KOPT-K1 (cell line): ENCODE data around the gene FASTKD1.
A peak's percentile ranks its signal among the peaks of the same experiment; 100 is the strongest.

ENCODE experiments used
- H3K27ac ChIP-seq: fragments of 200-600 bp; sonication (generic); 2 replicates; pipeline ENCODE4 v1.5.1; 2016; ENCODE audit warnings: antibody characterized with exemption, mild to moderate bottlenecking, low read depth, low read length; ENCODE audit not compliant: poor library complexity, severe bottlenecking
- H3K36me3 ChIP-seq: fragments of 200-600 bp; sonication (generic); 2 replicates; pipeline ENCODE4 v1.5.1; 2017; ENCODE audit warnings: antibody characterized with exemption, mild to moderate bottlenecking, low read length, moderate library complexity; ENCODE audit not compliant: insufficient read depth
- H3K9me3 ChIP-seq: fragments of 200-600 bp; sonication (generic); 2 replicates; pipeline ENCODE4 v1.5.1; 2017; ENCODE audit warnings: antibody characterized with exemption, low read length, mild to moderate bottlenecking; ENCODE audit not compliant: insufficient read depth, poor library complexity, severe bottlenecking

FASTKD1 gene

GRCh38 chr2:169504651-169505050, 69.0 kb downstream of the FASTKD1 start:
- no peaks in the 10 kb centered on the region for H3K9me3 ChIP-seq
- H3K27ac ChIP-seq: no peak overlapping the region
- H3K36me3 ChIP-seq: no peaks in the 10 kb centered on the region

GRCh38 chr2:169495310-169495928, 78.2 kb downstream of the FASTKD1 start:
- no peaks in the 10 kb centered on the region for H3K9me3 ChIP-seq
- H3K27ac ChIP-seq: no peak overlapping the region

GRCh38 chr2:169493360-169493759, 80.3 kb downstream of the FASTKD1 start:
- Histone ChIP-seq H3K36me3 (peaks cover 5% of the 10 kb centered on the region; the same call in 1 of the 2 replicates), H3K9me3 (no peaks in the 10 kb centered on the region), H3K27ac (no peak overlapping the region)

More at GRCh38 chr2:169495310-169495928, 78.2 kb downstream of the FASTKD1 start:
- peaks cover 5% of the 10 kb centered on the region; the same call in 1 of the 2 replicates for H3K36me3 ChIP-seq

- peaks cover 5% of the 10 kb centered on the region; the same call in 1 of the 2 replicates for H3K36me3 ChIP-seq
- no peaks in the 10 kb centered on the region for H3K9me3 ChIP-seq
- no peak overlapping the region for H3K27ac ChIP-seq
Observed at GRCh38 chr2:169491378-169491777, 82.3 kb downstream of the FASTKD1 start.

GRCh38 chr2:169490834-169491233, 82.8 kb downstream of the FASTKD1 start:
- Histone ChIP-seq H3K9me3 (no peaks in the 10 kb centered on the region), H3K36me3 (peaks cover 5% of the 10 kb centered on the region; the same call in 1 of the 2 replicates), H3K27ac (no peak overlapping the region)

- Histone ChIP-seq H3K9me3 (no peaks in the 10 kb centered on the region), H3K36me3 (peaks cover 24% of the 10 kb centered on the region), H3K27ac (no peak overlapping the region)
Observed at GRCh38 chr2:169486487-169486886, 87.2 kb downstream of the FASTKD1 start.

GRCh38 chr2:169485650-169486138, 88.0 kb downstream of the FASTKD1 start:
- H3K27ac ChIP-seq: no peak overlapping the region
- peaks cover 20% of the 10 kb centered on the region for H3K36me3 ChIP-seq
- H3K9me3 ChIP-seq: no peaks in the 10 kb centered on the region

GRCh38 chr2:169480079-169480465, 93.6 kb downstream of the FASTKD1 start:
- Histone ChIP-seq H3K36me3 (peaks cover 20% of the 10 kb centered on the region), H3K27ac (peak overlapping the region; percentile 34), H3K9me3 (no peaks in the 10 kb centered on the region)
